HepG2 (cell line): ENCODE measurements around the gene EHD1. TPM values are rescaled to one million over a fixed set of nuclear protein-coding genes. Genes with fewer than 3 reads are reported as not detected.

Experiments
- CREM ChIP-seq, 2 experiments: sonication (generic) in 1 of 2; formaldehyde crosslinking in 1 of 2; IDR thresholded peaks; 2 replicates each; pipeline versions ENCODE4 v1.4.0 to v1.6.1; 2016 to 2020; ENCODE audit warnings: antibody characterized with exemption in 1 of 2, mild to moderate bottlenecking in 1 of 2, missing genetic modification reagents in 1 of 2
- HDAC2 ChIP-seq: sonication (generic); formaldehyde crosslinking; IDR thresholded peaks from 2 replicates; pipeline ENCODE4 v1.4.0; 2020; ENCODE audit warnings: missing genetic modification reagents
- IKZF4 ChIP-seq: sonication (generic); formaldehyde crosslinking; IDR thresholded peaks from 2 replicates; pipeline ENCODE4 v1.5.1; 2020; ENCODE audit warnings: borderline replicate concordance, mild to moderate bottlenecking, low read depth, missing genetic modification reagents; ENCODE audit errors: not compliant biosample characterization
- MAFK ChIP-seq, 2 experiments: IDR thresholded peaks in 1 of 2; conservative IDR thresholded peaks in 1 of 2; 2 replicates each; pipeline ENCODE4 v1.6.1; 2011; ENCODE audit warnings: improper control_type of control experiment in 2 of 2, low read length in 2 of 2
- MTA1 ChIP-seq: sonication (generic); formaldehyde crosslinking; IDR thresholded peaks from 2 replicates; pipeline ENCODE4 v1.4.0; 2020; ENCODE audit warnings: missing genetic modification reagents, mild to moderate bottlenecking, borderline replicate concordance
- NR0B2 ChIP-seq: sonication (generic); formaldehyde crosslinking; IDR thresholded peaks from 2 replicates; pipeline ENCODE4 v1.4.0; 2020; ENCODE audit warnings: mild to moderate bottlenecking, missing genetic modification reagents
- RFX3 ChIP-seq: IDR thresholded peaks from 2 replicates; pipeline ENCODE4 v1.6.1; 2016; ENCODE audit warnings: missing biosample characterization, missing genetic modification reagents
- THAP11 ChIP-seq: IDR thresholded peaks from 2 replicates; pipeline ENCODE4 v1.6.1; 2016; ENCODE audit warnings: missing biosample characterization, missing genetic modification reagents
- ZBTB20 ChIP-seq: sonication (generic); formaldehyde crosslinking; IDR thresholded peaks from 2 replicates; pipeline ENCODE4 v1.8.1; 2023; ENCODE audit warnings: missing genetic modification reagents, low read depth, mild to moderate bottlenecking, borderline replicate concordance
- ZNF777 ChIP-seq: sonication (generic); formaldehyde crosslinking; IDR thresholded peaks from 2 replicates; pipeline ENCODE4 v1.4.0; 2020; ENCODE audit warnings: missing genetic modification reagents
- ZSCAN29 ChIP-seq: sonication (generic); formaldehyde crosslinking; conservative IDR thresholded peaks from 2 replicates; pipeline ENCODE4 v1.4.0; 2020; ENCODE audit warnings: mild to moderate bottlenecking, missing genetic modification reagents
- polyA plus RNA-seq, 8 experiments: library from polyadenylated mRNA; depleted of rRNA in 3 of 8; stranded (reverse) in 7 of 8; unstranded in 1 of 8; fragments of >200 nt; fragmentation: Illumina TruSeq in 4 of 8; extraction: Trizol in 4 of 8; gene quantifications; 2 replicates each; pipeline versions ENCODE4 v1.2.1 to v1.2.3, GENCODE V29; 2011 to 2016; ENCODE audit warnings: low read depth in 4 of 8, missing spikeins in 1 of 8, mixed read lengths in 1 of 8; ENCODE audit not compliant: insufficient read depth in 1 of 8
- total RNA-seq, 5 experiments: library from RNA; depleted of rRNA; stranded (reverse); fragments of >200 nt; fragmentation: Illumina TruSeq; extraction: Trizol; gene quantifications; 2 replicates each; pipeline ENCODE4 v1.2.3, GENCODE V29; 2016; ENCODE audit warnings: low read depth in 1 of 5
- TF ChIP-seq, protein P1 (sequence below): sonication (generic); formaldehyde crosslinking; IDR thresholded peaks from 2 replicates; pipeline ENCODE4 v1.4.0; 2020; ENCODE audit warnings: missing genetic modification reagents

Gene EHD1
- total and polyA plus RNA-seq, 2 of the 13 experiments (the other 11 are each of a cell fraction or from before 2014, with no cell fraction given) = 23.6 to 26.6 TPM

GRCh38 chr11:64885367-64886286, 7.2 kb upstream of the EHD1 start (continued):
- TF ChIP-seq RFX3 (CRISPR knock-in tag) (no peak), ZBTB20 (peak; percentile 96; the same call in 1 of the 2 replicates), ZSCAN29 (CRISPR knock-in tag) (no peak), CREM (IDR thresholded peaks at IDR 0.05) (peak; percentile 48), CREM (CRISPR knock-in tag; IDR thresholded peaks at IDR 0.05) (no peak), IKZF4 (CRISPR knock-in tag) (no peak), MTA1 (CRISPR knock-in tag) (no peak), ZNF777 (CRISPR knock-in tag) (no peak), MAFK (conservative IDR thresholded peaks at IDR 0.05 in 1 of 2, IDR thresholded peaks at IDR 0.05 in 1 of 2; ENCODE audit: low read length in 2 of 2) (no peak), THAP11 (peak; percentile 58; the same call in 1 of the 2 replicates), HDAC2 (CRISPR knock-in tag) (peak; percentile 52; the same call in 1 of the 2 replicates), NR0B2 (CRISPR knock-in tag) (no peak)
- TF ChIP-seq, protein P1, sequence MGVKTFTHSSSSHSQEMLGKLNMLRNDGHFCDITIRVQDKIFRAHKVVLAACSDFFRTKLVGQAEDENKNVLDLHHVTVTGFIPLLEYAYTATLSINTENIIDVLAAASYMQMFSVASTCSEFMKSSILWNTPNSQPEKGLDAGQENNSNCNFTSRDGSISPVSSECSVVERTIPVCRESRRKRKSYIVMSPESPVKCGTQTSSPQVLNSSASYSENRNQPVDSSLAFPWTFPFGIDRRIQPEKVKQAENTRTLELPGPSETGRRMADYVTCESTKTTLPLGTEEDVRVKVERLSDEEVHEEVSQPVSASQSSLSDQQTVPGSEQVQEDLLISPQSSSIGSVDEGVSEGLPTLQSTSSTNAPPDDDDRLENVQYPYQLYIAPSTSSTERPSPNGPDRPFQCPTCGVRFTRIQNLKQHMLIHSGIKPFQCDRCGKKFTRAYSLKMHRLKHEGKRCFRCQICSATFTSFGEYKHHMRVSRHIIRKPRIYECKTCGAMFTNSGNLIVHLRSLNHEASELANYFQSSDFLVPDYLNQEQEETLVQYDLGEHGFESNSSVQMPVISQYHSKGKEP = no peak
